MV-4-11 (cell line): Measurements from ENCODE around the gene FAM83G.
"Not testable (repeated sequence)": the region's sequence is repeated elsewhere in the genome, so short reads cannot be mapped to it uniquely, and the experiment has no call there.

Experiments
- DNase-seq: peaks from one replicate; lab custom pipeline; 2025; lab: John Stamatoyannopoulos, UW

Gene FAM83G

GRCh38 chr17:18968945-18969887, 35.3 kb downstream of the FAM83G start:
- no peak for DNase-seq

GRCh38 chr17:18968345-18968744, 36.2 kb downstream of the FAM83G start:
- DNase-seq = no peak

- no peak for DNase-seq
Measured at GRCh38 chr17:18967916-18968315, 36.6 kb downstream of the FAM83G start.

- no peak for DNase-seq
Measured at GRCh38 chr17:18966831-18967624, 37.5 kb downstream of the FAM83G start.

- no peak for DNase-seq
Measured at GRCh38 chr17:18965530-18966236, 38.9 kb downstream of the FAM83G start.

- DNase-seq = no peak
Measured at GRCh38 chr17:18964550-18964949, 40.0 kb downstream of the FAM83G start.

GRCh38 chr17:18964018-18964351, 40.6 kb downstream of the FAM83G start:
- DNase-seq = no peak

- DNase-seq = no peak
Measured at GRCh38 chr17:18963126-18964017, 41.2 kb downstream of the FAM83G start.

GRCh38 chr17:18962494-18962815, 42.1 kb downstream of the FAM83G start:
- no peak for DNase-seq

GRCh38 chr17:18961634-18962493, 42.7 kb downstream of the FAM83G start:
- DNase-seq = no peak

- peak; percentile 44 for DNase-seq
Measured at GRCh38 chr17:18960803-18961511, 43.6 kb downstream of the FAM83G start.

- DNase-seq = no peak
Measured at GRCh38 chr17:18960241-18960665, 44.3 kb downstream of the FAM83G start.

GRCh38 chr17:18959845-18960240, 44.7 kb downstream of the FAM83G start:
- no peak for DNase-seq

GRCh38 chr17:18959071-18959844, 45.3 kb downstream of the FAM83G start:
- no peak for DNase-seq

GRCh38 chr17:18958611-18959010, 46.0 kb downstream of the FAM83G start:
- DNase-seq = no peak

- no peak for DNase-seq
Measured at GRCh38 chr17:18957831-18958230, 46.7 kb downstream of the FAM83G start.

GRCh38 chr17:18956581-18956980, 48.0 kb downstream of the FAM83G start:
- DNase-seq = no peak

- DNase-seq = not testable (repeated sequence)
Measured at GRCh38 chr17:18956021-18956420, 48.5 kb downstream of the FAM83G start.

GRCh38 chr17:18955009-18955408, 49.6 kb downstream of the FAM83G start:
- no peak for DNase-seq
